SKM-1 treated with dmso at 0.1 percent for 144 hours (cell line): Measurements from ENCODE around the gene RSL24D1.

Experiments
- DNase-seq: peaks from one replicate; lab custom pipeline; 2025; ENCODE audit not compliant: unreplicated experiment; lab: John Stamatoyannopoulos, UW

RSL24D1 gene

GRCh38 chr15:55196458-55197361, at the start of gene RSL24D1:
Gene RSL24D1 (minus strand): TSS chr15:55196941. CDS start chr15:55196890, 51 bp downstream.
- DNase-seq: peak; percentile 99

- DNase-seq: no peak
Observed at GRCh38 chr15:55245059-55245458, 48.3 kb upstream of the RSL24D1 start.

GRCh38 chr15:55241891-55242290, 45.1 kb upstream of the RSL24D1 start:
- DNase-seq: no peak

DNA sequence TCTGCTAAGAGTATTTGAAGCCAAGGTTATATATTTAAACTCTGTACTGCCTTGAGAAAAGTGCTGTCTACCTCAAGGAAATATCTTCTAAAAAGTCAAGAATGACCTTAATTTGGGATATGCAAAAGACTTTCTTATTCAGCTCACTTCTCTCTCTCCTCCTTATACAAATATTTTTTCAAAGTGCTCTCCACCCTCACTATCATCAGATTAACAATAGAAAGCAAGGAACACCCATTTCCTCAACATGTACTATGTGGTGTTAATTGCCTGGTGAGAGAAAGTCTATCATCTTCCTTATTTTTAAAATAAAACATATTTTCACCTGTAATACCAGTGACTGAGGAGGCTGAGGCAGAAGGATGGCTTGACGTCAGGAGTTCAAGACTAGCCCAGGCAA, 44.4 kb upstream of the RSL24D1 start:
- no peak for DNase-seq

DNA sequence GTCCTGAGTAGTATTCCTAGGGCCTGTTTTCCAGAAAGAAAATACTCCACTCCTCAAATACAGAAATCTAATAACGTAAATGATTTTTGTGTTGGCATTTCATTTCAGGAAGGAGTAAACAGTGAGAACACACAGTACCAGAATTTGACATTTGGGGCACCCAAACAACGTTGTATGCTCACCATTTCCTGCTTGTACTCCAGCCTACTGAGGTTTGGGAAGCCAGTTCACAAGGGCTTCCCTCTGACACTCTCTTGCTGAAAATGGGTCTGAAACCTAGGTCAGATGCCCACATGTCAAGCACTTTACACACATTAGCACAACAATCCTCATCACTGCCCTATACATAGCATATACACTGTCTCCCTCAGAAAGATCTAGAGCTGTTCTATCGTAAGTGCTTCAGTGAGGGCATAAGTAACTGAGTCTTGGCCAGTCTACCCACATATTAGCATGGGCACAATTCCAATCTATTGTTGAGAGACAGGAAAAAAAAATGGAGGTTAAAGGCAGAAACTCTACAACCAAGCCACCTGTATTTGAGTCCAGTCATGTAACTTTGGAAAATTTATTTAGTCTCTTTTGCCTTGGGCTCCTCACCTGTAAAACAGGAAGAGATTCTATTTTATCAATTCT, 43.5 kb upstream of the RSL24D1 start:
- DNase-seq: no peak

GRCh38 chr15:55239440-55240124, 42.8 kb upstream of the RSL24D1 start:
- DNase-seq: no peak

GRCh38 chr15:55238877-55239276, 42.1 kb upstream of the RSL24D1 start:
- no peak for DNase-seq

DNA sequence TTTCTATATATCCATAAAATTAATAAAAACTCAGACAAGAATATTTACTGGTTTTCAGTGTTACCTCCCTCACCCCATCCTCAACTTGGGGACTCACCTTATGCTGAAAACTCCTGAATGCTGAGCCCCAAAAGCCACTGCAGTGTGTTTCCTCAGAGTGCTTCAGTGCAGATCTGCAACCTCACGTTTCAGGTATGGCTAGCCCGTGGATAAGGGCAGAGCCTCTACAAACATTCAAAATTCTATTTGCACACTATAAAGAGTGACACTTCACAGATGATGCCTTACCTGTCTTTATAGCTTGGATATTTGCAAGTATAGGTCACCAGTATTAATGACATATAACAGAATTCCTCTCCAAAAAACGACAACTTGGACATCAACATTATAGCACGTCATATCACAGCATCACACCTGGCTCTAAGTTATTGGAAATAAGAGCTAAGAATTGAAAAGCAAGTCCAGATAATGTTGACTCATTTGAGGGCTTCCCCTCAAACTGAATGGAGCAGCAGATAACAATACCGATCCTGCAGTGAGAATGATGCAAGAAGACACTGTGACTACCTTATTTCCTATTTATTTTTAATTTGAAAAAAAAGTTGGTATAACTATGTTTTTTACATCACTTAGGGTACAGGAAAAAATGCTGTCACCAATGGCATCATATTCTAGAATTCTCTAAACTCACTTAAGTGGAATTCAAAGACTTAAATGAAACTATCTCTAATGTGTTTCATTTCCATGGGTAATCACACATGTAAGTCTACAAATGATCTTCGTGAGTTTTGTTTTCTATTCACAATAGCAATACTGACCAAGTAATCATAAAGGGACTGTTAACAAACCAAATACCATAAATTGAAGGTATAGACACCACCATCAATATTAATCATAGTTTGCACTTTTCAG, 40.7 kb upstream of the RSL24D1 start:
- DNase-seq: no peak

DNA sequence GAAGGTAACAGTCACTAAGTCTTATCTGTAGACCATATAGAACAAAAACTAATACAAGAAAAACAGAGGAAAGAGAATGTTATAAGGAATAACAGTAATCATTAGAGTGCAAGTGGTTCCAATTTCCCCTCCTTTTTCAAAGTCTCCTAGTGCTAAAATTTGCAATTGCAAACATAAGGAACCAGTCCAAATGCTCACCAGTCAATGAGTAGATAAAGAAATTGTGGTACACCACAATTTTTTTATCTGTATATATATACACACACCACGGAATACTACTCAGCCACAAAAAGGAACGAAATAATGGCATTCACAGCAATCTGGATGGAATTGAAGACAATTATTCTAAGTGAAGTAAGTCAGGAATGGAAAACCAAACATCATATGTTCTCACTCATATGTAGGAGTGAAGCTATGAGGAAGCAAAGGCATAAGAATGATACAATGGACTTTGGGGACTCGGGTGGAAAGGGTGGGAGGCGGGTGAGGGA, 38.9 kb upstream of the RSL24D1 start:
- no peak for DNase-seq

DNA sequence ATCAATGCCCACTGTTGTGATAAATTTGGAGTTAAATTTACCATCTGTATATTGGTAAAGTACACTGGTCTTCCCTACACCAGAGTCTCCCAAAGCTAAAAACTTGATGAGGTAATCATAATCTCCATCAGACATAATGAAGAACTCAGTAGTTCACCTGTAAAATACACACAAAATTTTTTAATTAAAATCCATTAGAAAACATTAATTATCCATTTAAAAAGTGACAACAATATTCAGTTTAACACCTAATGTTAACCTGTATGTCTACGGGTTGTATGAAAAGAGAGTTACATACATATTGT, 38.0 kb upstream of the RSL24D1 start:
- DNase-seq: no peak

GRCh38 chr15:55234104-55234799, 37.5 kb upstream of the RSL24D1 start:
- DNase-seq: no peak

GRCh38 chr15:55231455-55231854, 34.7 kb upstream of the RSL24D1 start:
- no peak for DNase-seq

DNA sequence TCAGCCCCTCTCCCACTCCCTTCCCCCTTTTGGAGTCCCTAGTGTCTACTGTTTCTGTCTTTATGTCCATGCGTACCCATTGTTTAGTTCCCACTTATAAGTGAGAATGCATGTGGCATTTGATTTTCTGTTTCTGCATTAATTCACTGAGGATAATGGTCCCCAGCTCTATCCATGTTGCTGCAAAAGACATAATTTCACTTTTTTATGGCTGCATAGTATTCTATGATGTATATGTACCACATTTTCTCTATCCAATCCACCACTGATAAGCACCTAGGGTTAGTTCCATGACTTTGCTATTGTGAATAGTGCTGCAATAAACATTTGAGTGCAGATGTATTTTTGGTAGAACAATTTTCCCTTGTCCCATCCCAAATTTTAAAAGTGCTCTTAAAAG, 34.2 kb upstream of the RSL24D1 start:
- DNase-seq: no peak

DNA sequence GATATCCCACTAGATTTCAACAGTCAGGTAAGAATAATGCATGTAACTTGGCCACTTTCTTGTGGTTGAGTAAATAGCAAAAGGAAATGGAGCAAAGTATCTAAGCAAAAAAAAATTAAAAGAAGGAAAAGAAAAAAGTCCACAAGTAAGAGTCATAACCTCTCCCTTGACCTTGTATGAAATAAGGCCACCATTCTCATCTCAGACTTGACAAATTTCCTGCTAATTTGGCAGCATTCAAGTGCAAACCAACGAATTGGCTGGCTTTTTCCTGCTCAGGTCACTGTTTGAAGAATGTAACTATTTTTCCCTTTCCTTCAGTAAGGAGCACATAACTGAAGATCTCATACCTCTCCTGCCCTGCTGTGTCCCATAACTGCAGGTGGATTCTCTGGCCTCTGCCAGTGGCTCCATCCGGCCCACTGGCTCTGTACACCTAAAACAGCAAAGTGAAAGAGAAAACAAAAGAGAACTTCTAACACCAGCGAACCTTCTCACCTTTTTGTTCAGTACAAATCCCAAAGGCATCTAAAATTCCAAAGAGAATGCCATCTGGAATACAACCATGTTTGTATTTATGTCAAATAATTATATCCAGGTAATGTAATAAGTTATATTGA, 33.4 kb upstream of the RSL24D1 start:
- DNase-seq: no peak

DNA sequence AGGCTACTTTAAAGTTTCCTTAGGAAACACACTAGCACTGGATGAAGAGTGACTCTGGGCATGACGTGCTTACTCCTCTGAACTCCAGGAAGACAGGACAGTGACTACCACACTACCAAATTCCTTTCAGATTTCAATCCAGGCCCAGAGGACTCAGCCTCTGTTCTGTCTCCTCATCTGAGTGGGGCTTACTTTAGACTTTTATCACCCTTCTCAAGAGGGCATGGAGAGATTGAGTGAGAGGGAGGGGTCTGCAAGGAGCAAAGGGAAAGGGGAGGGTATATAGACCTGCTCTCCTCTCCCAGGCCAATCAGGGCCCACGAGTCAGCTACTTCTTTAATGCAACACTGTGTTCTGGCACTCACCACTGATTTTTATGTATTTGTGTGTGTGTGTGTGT, 29.4 kb upstream of the RSL24D1 start:
- DNase-seq: no peak

DNA sequence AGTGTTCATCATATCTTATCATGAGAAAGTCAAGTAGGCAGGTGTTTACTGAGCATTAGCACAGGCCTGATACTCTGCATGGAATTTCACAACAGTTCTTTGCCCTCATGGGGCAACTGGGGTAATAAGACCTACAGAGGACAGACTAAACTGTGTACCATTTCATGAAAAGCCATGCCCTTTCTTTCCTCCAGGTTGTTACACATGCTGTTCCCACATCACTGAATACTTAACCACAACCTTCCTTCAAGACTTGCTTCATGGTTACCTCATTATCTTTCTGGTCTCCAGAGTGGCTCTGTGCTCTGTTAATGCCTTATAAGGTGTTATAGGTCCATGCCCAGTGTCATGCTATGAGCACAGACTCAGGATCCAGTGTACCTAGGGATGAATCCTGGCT, 28.2 kb upstream of the RSL24D1 start:
- peak; percentile 92 for DNase-seq

- DNase-seq: peak; percentile 91
Observed at GRCh38 chr15:55222588-55222987, 25.8 kb upstream of the RSL24D1 start.

- DNase-seq: peak; percentile 98
Observed at GRCh38 chr15:55221090-55222011, 24.6 kb upstream of the RSL24D1 start.

DNA sequence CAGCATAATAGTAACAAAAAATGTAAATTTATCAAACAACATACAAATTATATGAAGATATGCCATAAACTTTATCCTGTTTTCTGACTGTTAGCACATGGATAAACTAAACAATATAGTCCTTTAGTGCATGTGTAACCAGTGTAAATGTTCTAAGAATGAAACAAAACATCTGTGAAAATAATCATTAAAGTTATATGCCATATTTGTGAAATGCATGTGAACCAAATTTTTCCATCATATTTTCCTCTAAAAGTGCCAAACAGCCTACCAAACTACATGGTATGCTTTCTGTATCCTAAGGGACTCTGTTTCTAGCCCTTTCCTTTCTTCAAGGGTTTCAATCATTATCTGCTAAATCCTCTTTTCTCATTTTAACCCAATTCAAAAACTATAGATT, 23.9 kb upstream of the RSL24D1 start:
- no peak for DNase-seq
